Sigmoid colon (tissue), 7 donors: ENCODE data around the gene DEFB132. TPM values are rescaled to one million over a fixed set of nuclear protein-coding genes. Genes with fewer than 3 reads are reported as not detected.

Experiments used
- DNase-seq: peaks from one replicate; pipeline ENCODE4 v3.0.0-alpha.2; 2019
- H3K27ac ChIP-seq, 4 donors: fragments of 200-600 bp; sonication (generic); one replicate each; pipeline ENCODE4 v1.5.1; 2016 to 2019; ENCODE audit warnings: mild to moderate bottlenecking in 1 of 4
- H3K27me3 ChIP-seq, 3 donors: fragments of 200-600 bp; sonication (generic); one replicate each; pipeline ENCODE4 v1.5.1; 2019; ENCODE audit warnings: mild to moderate bottlenecking in 1 of 3
- H3K36me3 ChIP-seq, 4 donors: fragments of 200-600 bp; sonication (generic); one replicate each; pipeline ENCODE4 v1.5.1; 2016 to 2019
- H3K4me1 ChIP-seq, 4 donors: fragments of 200-600 bp; sonication (generic); one replicate each; pipeline ENCODE4 v1.5.1; 2017 to 2019
- H3K4me3 ChIP-seq, 4 donors: fragments of 200-600 bp; sonication (generic); one replicate each; pipeline ENCODE4 v1.5.1; 2017 to 2019; ENCODE audit warnings: mild to moderate bottlenecking in 2 of 4, moderate library complexity in 1 of 4
- H3K9me3 ChIP-seq, 4 donors: fragments of 200-600 bp in 3 of 4; sonication (generic) in 3 of 4; one replicate each; pipeline versions ENCODE4 v1.5.1 to v1.6.1; 2013 to 2019
- CTCF ChIP-seq, 4 experiments: fragments of 450-650 bp in 3 of 4; fragments of 200-600 bp in 1 of 4; IDR thresholded peaks; one replicate each; pipeline ENCODE4 v1.5.1; 2016 to 2019; ENCODE audit warnings: antibody characterized with exemption in 4 of 4, mild to moderate bottlenecking in 3 of 4, moderate library complexity in 2 of 4
- EP300 ChIP-seq, 4 donors: sonication (generic); formaldehyde crosslinking; IDR thresholded peaks; one replicate each; pipeline ENCODE4 v1.6.1; 2017; ENCODE audit warnings: antibody characterized with exemption in 4 of 4
- POLR2A ChIP-seq, 2 donors: fragments of 450-650 bp; IDR thresholded peaks; one replicate each; pipeline ENCODE4 v1.6.1; 2016; ENCODE audit warnings: antibody characterized with exemption in 2 of 2, mild to moderate bottlenecking in 2 of 2, moderate library complexity in 2 of 2
- POLR2AphosphoS5 ChIP-seq, 4 donors: sonication (generic); formaldehyde crosslinking; IDR thresholded peaks; one replicate each; pipeline ENCODE4 v1.6.1; 2017; ENCODE audit warnings: antibody characterized with exemption in 4 of 4
- WGBS, 2 donors: extraction: QIAGEN DNeasy Blood & Tissue Kit; methylation state at CpG; one replicate each; pipeline ENCODE4 v1.1.7; 2013; 5-methylcytosine and 5-hydroxymethylcytosine counted together
- intact Hi-C: fragments of 100-400 bp; cut with DNase I; formaldehyde crosslinking; loops from one replicate; pipeline ENCODE4 v1.15.1; 2023
- polyA plus RNA-seq, 3 donors: library from polyadenylated mRNA; stranded (reverse); fragments of 200-250 nt; gene quantifications; one replicate each; pipeline ENCODE4 v1.2.3, GENCODE V29; 2013
- total RNA-seq, 4 donors: library from RNA; depleted of rRNA; stranded (reverse); fragments of >200 nt; gene quantifications; one replicate each; pipeline ENCODE4 v1.1.0, GENCODE V29; 2016
- donor health status: healthy with polysubstance abuse.
- donor health status: Bipolar disorder and iron deficiency.
- donor health status: healthy.

The DEFB132 gene
- total and polyA plus RNA-seq, 7 donors: 0.06 TPM; not detected in 6

- 91 to 94% methylated on average over 5 of the region's 5 CpGs for WGBS, 2 donors
- no peaks in the 10 kb centered on the region for H3K27me3 ChIP-seq
- H3K9me3 ChIP-seq: no peaks in the 10 kb centered on the region
- intact Hi-C loops: no loop called here
- peaks cover 0 to 7% (median 0%) of the 10 kb centered on the region in 4 donors for H3K36me3 ChIP-seq
- no peak overlapping the region for H3K4me3 ChIP-seq
- H3K4me1 ChIP-seq: peaks cover 0 to 10% (median 2%) of the 10 kb centered on the region in 4 donors
- no peak for DNase-seq
- no peak overlapping the region for H3K27ac ChIP-seq
- TF ChIP-seq CTCF (IDR thresholded peaks at IDR 0.05): no peak
- no peak for TF ChIP-seq POLR2A (IDR thresholded peaks at IDR 0.05)
- no peak for TF ChIP-seq POLR2AphosphoS5 (IDR thresholded peaks at IDR 0.05)
- no peak for TF ChIP-seq EP300 (IDR thresholded peaks at IDR 0.05)
Measured at GRCh38 chr20:270517-270916, 13.0 kb downstream of the DEFB132 start.

- no peak for DNase-seq
- Histone ChIP-seq H3K27me3 (no peaks in the 10 kb centered on the region), H3K27ac (no peak overlapping the region), H3K9me3 (no peaks in the 10 kb centered on the region), H3K36me3 (peaks cover 0 to 13% (median 2%) of the 10 kb centered on the region in 4 donors), H3K4me1 (peaks cover 0 to 10% (median 2%) of the 10 kb centered on the region in 4 donors), H3K4me3 (no peak overlapping the region)
- intact Hi-C loops: no loop called here
- 93 to 94% methylated on average over 4 of the region's 4 CpGs for WGBS, 2 donors
- TF ChIP-seq EP300 (IDR thresholded peaks at IDR 0.05) (no peak), POLR2A (IDR thresholded peaks at IDR 0.05) (no peak), POLR2AphosphoS5 (IDR thresholded peaks at IDR 0.05) (no peak), CTCF (IDR thresholded peaks at IDR 0.05) (no peak)
Measured at GRCh38 chr20:271069-271468, 13.5 kb downstream of the DEFB132 start.

- no peaks in the 10 kb centered on the region for H3K9me3 ChIP-seq
- intact Hi-C loops: no loop called here
- no peak overlapping the region for H3K4me3 ChIP-seq
- no peak overlapping the region for H3K27ac ChIP-seq
- TF ChIP-seq EP300 (IDR thresholded peaks at IDR 0.05): no peak
- TF ChIP-seq POLR2A (IDR thresholded peaks at IDR 0.05): no peak
- no peak for TF ChIP-seq POLR2AphosphoS5 (IDR thresholded peaks at IDR 0.05)
- H3K27me3 ChIP-seq: no peaks in the 10 kb centered on the region
- peaks cover 0 to 17% (median 3%) of the 10 kb centered on the region in 4 donors for H3K36me3 ChIP-seq
- DNase-seq: no peak
- peaks cover 0 to 8% (median 2%) of the 10 kb centered on the region in 4 donors for H3K4me1 ChIP-seq
Measured at GRCh38 chr20:271528-271927, 14.0 kb downstream of the DEFB132 start.

GRCh38 chr20:272718-273117 is 15.2 kb downstream of the DEFB132 start:
- Histone ChIP-seq H3K4me3 (no peak overlapping the region), H3K27ac (no peak overlapping the region), H3K27me3 (no peaks in the 10 kb centered on the region), H3K36me3 (peaks cover 0 to 29% (median 3%) of the 10 kb centered on the region in 4 donors), H3K4me1 (no peaks in the 10 kb centered on the region), H3K9me3 (no peaks in the 10 kb centered on the region)
- DNase-seq: no peak
- TF ChIP-seq POLR2A (IDR thresholded peaks at IDR 0.05) (no peak), EP300 (IDR thresholded peaks at IDR 0.05) (no peak), POLR2AphosphoS5 (IDR thresholded peaks at IDR 0.05) (no peak), CTCF (IDR thresholded peaks at IDR 0.05) (no peak)
- intact Hi-C loops: no loop called here

GRCh38 chr20:273884-274283 is 16.4 kb downstream of the DEFB132 start:
- no peaks in the 10 kb centered on the region for H3K27me3 ChIP-seq
- peaks cover 0 to 35% (median 3%) of the 10 kb centered on the region in 4 donors for H3K36me3 ChIP-seq
- no peaks in the 10 kb centered on the region for H3K9me3 ChIP-seq
- intact Hi-C loops: no loop called here
- H3K4me1 ChIP-seq: no peaks in the 10 kb centered on the region
- 66 to 67% methylated on average over 3 of the region's 3 CpGs for WGBS, 2 donors
- no peak overlapping the region for H3K4me3 ChIP-seq
- TF ChIP-seq CTCF (IDR thresholded peaks at IDR 0.05): no peak
- TF ChIP-seq EP300 (IDR thresholded peaks at IDR 0.05): no peak
- TF ChIP-seq POLR2AphosphoS5 (IDR thresholded peaks at IDR 0.05): no peak
- TF ChIP-seq POLR2A (IDR thresholded peaks at IDR 0.05): no peak
- no peak for DNase-seq
- H3K27ac ChIP-seq: no peak overlapping the region
